Gastroesophageal sphincter (tissue), 4 donors: ENCODE data around the gene TPRA1. TPM values are rescaled to one million over a fixed set of nuclear protein-coding genes. Genes with fewer than 3 reads are reported as not detected.
"Not testable (repeated sequence)": the region's sequence is repeated elsewhere in the genome, so short reads cannot be mapped to it uniquely, and the experiment has no call there.

ENCODE experiments used
- ATAC-seq: fragments of 150-250 bp; one replicate; pipeline ENCODE4 v1.9.1; 2016; ENCODE audit warnings: mild to moderate bottlenecking, moderate library complexity
- H3K27ac ChIP-seq, 4 donors: fragments of 200-600 bp; sonication (generic) in 3 of 4; 1 replicate in 3 of 4; 2 replicates in 1 of 4; pipeline ENCODE4 v1.5.1; 2016 to 2019
- H3K27me3 ChIP-seq: fragments of 200-600 bp; sonication (generic); one replicate; pipeline ENCODE4 v1.5.1; 2019
- H3K36me3 ChIP-seq, 2 donors: fragments of 200-600 bp; sonication (generic); one replicate each; pipeline ENCODE4 v1.5.1; 2019; ENCODE audit warnings: control low read depth in 1 of 2
- H3K4me1 ChIP-seq, 3 donors: fragments of 200-600 bp; sonication (generic); 1 replicate in 2 of 3; 2 replicates in 1 of 3; pipeline ENCODE4 v1.5.1; 2016 to 2019; ENCODE audit warnings: control low read depth in 2 of 3
- H3K4me3 ChIP-seq, 2 donors: fragments of 200-600 bp; sonication (generic); one replicate each; pipeline ENCODE4 v1.5.1; 2019; ENCODE audit warnings: mild to moderate bottlenecking in 1 of 2, moderate library complexity in 1 of 2
- H3K9me3 ChIP-seq, 3 donors: fragments of 200-600 bp; sonication (generic); one replicate each; pipeline ENCODE4 v1.5.1; 2017 to 2019; ENCODE audit warnings: control low read depth in 2 of 3
- CTCF ChIP-seq, 4 experiments: fragments of 200-600 bp in 2 of 4; fragments of 450-650 bp in 2 of 4; sonication (generic) in 1 of 4; IDR thresholded peaks; one replicate each; pipeline ENCODE4 v1.5.1; 2017 to 2019; ENCODE audit warnings: antibody characterized with exemption in 4 of 4, mild to moderate bottlenecking in 2 of 4, moderate library complexity in 2 of 4
- EP300 ChIP-seq: sonication (generic); formaldehyde crosslinking; IDR thresholded peaks from one replicate; pipeline ENCODE4 v1.6.1; 2017; ENCODE audit warnings: antibody characterized with exemption, mild to moderate bottlenecking
- POLR2A ChIP-seq, 2 donors: fragments of 450-650 bp; IDR thresholded peaks; one replicate each; pipeline ENCODE4 v1.6.1; 2017; ENCODE audit warnings: antibody characterized with exemption in 2 of 2, mild to moderate bottlenecking in 2 of 2, moderate library complexity in 1 of 2
- POLR2AphosphoS5 ChIP-seq: sonication (generic); formaldehyde crosslinking; IDR thresholded peaks from one replicate; pipeline ENCODE4 v1.6.1; 2017; ENCODE audit warnings: antibody characterized with exemption
- WGBS, 2 donors: methylation state at CpG; one replicate each; pipeline ENCODE4 v1.1.5; 2018; ENCODE audit warnings: low coverage in 1 of 2; 5-methylcytosine and 5-hydroxymethylcytosine counted together
- total RNA-seq, 4 donors: library from RNA; depleted of rRNA; stranded (reverse); fragments of >200 nt; gene quantifications; one replicate each; pipeline ENCODE4 v1.1.0, GENCODE V29; 2016

Gene TPRA1
- total RNA-seq, 4 donors from 2014 or later: 25.6 to 36.3 (median 33.2) TPM

- peaks cover 0 to 70% of the 10 kb centered on the region in 2 donors for H3K36me3 ChIP-seq
- 88 to 91% methylated on average over 4 to 8 of the region's 17 CpGs for WGBS, 2 donors
- H3K4me3 ChIP-seq: no peak overlapping the region
- no peaks in the 10 kb centered on the region for H3K27me3 ChIP-seq
- no peaks in the 10 kb centered on the region for H3K9me3 ChIP-seq
- ATAC-seq: no peak
- no peaks in the 10 kb centered on the region for H3K4me1 ChIP-seq
- TF ChIP-seq EP300 (no peak), CTCF (IDR thresholded peaks at IDR 0.05) (no peak), POLR2AphosphoS5 (no peak), POLR2A (IDR thresholded peaks at IDR 0.05) (no peak)
- no peak overlapping the region for H3K27ac ChIP-seq
Observed at GRCh38 chr3:127606981-127607595, 16.6 kb upstream of the TPRA1 start.

- Histone ChIP-seq H3K27ac (no peak overlapping the region), H3K9me3 (no peaks in the 10 kb centered on the region), H3K36me3 (peaks cover 0 to 68% of the 10 kb centered on the region in 2 donors), H3K27me3 (no peaks in the 10 kb centered on the region), H3K4me1 (no peaks in the 10 kb centered on the region), H3K4me3 (no peak overlapping the region)
- TF ChIP-seq CTCF (IDR thresholded peaks at IDR 0.05) (no peak), POLR2A (IDR thresholded peaks at IDR 0.05) (no peak), POLR2AphosphoS5 (no peak), EP300 (no peak)
- ATAC-seq: no peak
- no CpG with 5 or more reads among the region's 24 CpGs for WGBS, 2 donors
Observed at GRCh38 chr3:127606086-127606805, 15.7 kb upstream of the TPRA1 start.

- H3K36me3 ChIP-seq: peaks cover 0 to 61% of the 10 kb centered on the region in 2 donors
- WGBS, 2 donors: 90 to 96% methylated on average over 4 to 6 of the region's 7 CpGs
- H3K4me3 ChIP-seq, ATAC-seq, H3K27me3 ChIP-seq, H3K27ac ChIP-seq, H3K4me1 ChIP-seq, H3K9me3 ChIP-seq: not testable (repeated sequence)
Observed at GRCh38 chr3:127605547-127605946, 15.0 kb upstream of the TPRA1 start.

GRCh38 chr3:127604546-127605165, 14.1 kb upstream of the TPRA1 start:
- no peaks in the 10 kb centered on the region for H3K9me3 ChIP-seq
- TF ChIP-seq EP300: no peak
- TF ChIP-seq POLR2AphosphoS5: no peak
- TF ChIP-seq POLR2A (IDR thresholded peaks at IDR 0.05): no peak
- TF ChIP-seq CTCF (IDR thresholded peaks at IDR 0.05): no peak
- no peak for ATAC-seq

GRCh38 chr3:127604035-127604434, 13.5 kb upstream of the TPRA1 start:
- H3K27me3 ChIP-seq: no peaks in the 10 kb centered on the region
- 80 to 100% methylated on average over 3 to 7 of the region's 7 CpGs for WGBS, 2 donors
- H3K36me3 ChIP-seq: peaks cover 0 to 51% of the 10 kb centered on the region in 2 donors
- no peak for TF ChIP-seq CTCF (IDR thresholded peaks at IDR 0.05)
- no peak for TF ChIP-seq EP300
- TF ChIP-seq POLR2AphosphoS5: no peak
- TF ChIP-seq POLR2A (IDR thresholded peaks at IDR 0.05): no peak
- H3K9me3 ChIP-seq: no peaks in the 10 kb centered on the region
- no peak overlapping the region for H3K27ac ChIP-seq
- H3K4me3 ChIP-seq: no peak overlapping the region
- no peak for ATAC-seq
- H3K4me1 ChIP-seq: peaks cover 0 to 2% (median 0%) of the 10 kb centered on the region in 3 donors

More at GRCh38 chr3:127604546-127605165, 14.1 kb upstream of the TPRA1 start:
- H3K27me3 ChIP-seq: no peaks in the 10 kb centered on the region
- WGBS, 2 donors: 78 to 90% methylated on average over 6 to 17 of the region's 41 CpGs
- H3K36me3 ChIP-seq: peaks cover 0 to 57% of the 10 kb centered on the region in 2 donors
- no peaks in the 10 kb centered on the region for H3K4me1 ChIP-seq
- no peak overlapping the region for H3K27ac ChIP-seq
- H3K4me3 ChIP-seq: no peak overlapping the region
